ENCODE data around the gene CYP24A1.

Gene CYP24A1

GRCh38 chr20:54174457-54175175 is 830 bp upstream of the CYP24A1 start:
- no peak for DNase-seq (ENCODE audit: low read depth, low spot score)

- DNase-seq (ENCODE audit: low read depth, low spot score) = no peak
These were observed 732 bp downstream of the CYP24A1 start for GRCh38 chr20:54172856-54173652.

- no peak for DNase-seq (ENCODE audit: low read depth, low spot score)
These were observed 1.3 kb downstream of the CYP24A1 start for GRCh38 chr20:54172532-54172855.

- no peak for DNase-seq (ENCODE audit: low read depth, low spot score)
These were observed 2.8 kb downstream of the CYP24A1 start for GRCh38 chr20:54170963-54171362.

GRCh38 chr20:54170026-54170471 is 3.7 kb downstream of the CYP24A1 start:
- no peak for DNase-seq (ENCODE audit: low read depth, low spot score)

GRCh38 chr20:54168961-54169862 is 4.6 kb downstream of the CYP24A1 start:
- no peak for DNase-seq (ENCODE audit: low read depth, low spot score)

- DNase-seq (ENCODE audit: low read depth, low spot score) = no peak
These were observed 5.6 kb downstream of the CYP24A1 start for GRCh38 chr20:54167909-54168872.

- no peak for DNase-seq (ENCODE audit: low read depth, low spot score)
These were observed 6.7 kb downstream of the CYP24A1 start for GRCh38 chr20:54166987-54167662.

- no peak for DNase-seq (ENCODE audit: low read depth, low spot score)
These were observed 8.0 kb downstream of the CYP24A1 start for GRCh38 chr20:54165803-54166202.

- DNase-seq (ENCODE audit: low read depth, low spot score) = no peak
These were observed 8.8 kb downstream of the CYP24A1 start for GRCh38 chr20:54165014-54165413.

GRCh38 chr20:54163402-54163801 is 10.4 kb downstream of the CYP24A1 start:
- no peak for DNase-seq (ENCODE audit: low read depth, low spot score)

GRCh38 chr20:54162378-54163009 is 11.3 kb downstream of the CYP24A1 start:
- DNase-seq (ENCODE audit: low read depth, low spot score) = no peak

- no peak for DNase-seq (ENCODE audit: low read depth, low spot score)
These were observed 12.0 kb downstream of the CYP24A1 start for GRCh38 chr20:54161821-54162149.

GRCh38 chr20:54161008-54161820 is 12.6 kb downstream of the CYP24A1 start:
- no peak for DNase-seq (ENCODE audit: low read depth, low spot score)

GRCh38 chr20:54160065-54161007 is 13.4 kb downstream of the CYP24A1 start:
- DNase-seq (ENCODE audit: low read depth, low spot score) = no peak

- DNase-seq (ENCODE audit: low read depth, low spot score) = no peak
These were observed 14.8 kb downstream of the CYP24A1 start for GRCh38 chr20:54158856-54159418.

- DNase-seq (ENCODE audit: low read depth, low spot score) = no peak
These were observed 15.6 kb downstream of the CYP24A1 start for GRCh38 chr20:54158226-54158625.
